SK-N-SH (cell line): Measurements from ENCODE around the gene BDKRB1. TPM values are rescaled to one million over a fixed set of nuclear protein-coding genes. Genes with fewer than 3 reads are reported as not detected.

Experiments
- CTCF ChIA-PET: fragments of 300-600, 350-600 bp; formaldehyde crosslinking; extraction: SDS; loops from one replicate; lab custom pipeline; 2021; lab: Yijun Ruan, JAX
- POLR2A ChIA-PET: fragments of 350-600 bp; sonication (Branson Sonifier 250); formaldehyde crosslinking; extraction: SDS; loops from one replicate; lab custom pipeline; 2020; ENCODE audit warnings: antibody characterized with exemption, inconsistent platforms; lab: Yijun Ruan, JAX
- DNase-seq: peaks from one replicate; pipeline ENCODE4 v3.0.0; 2012
- H2AFZ ChIP-seq: fragments of 200-600 bp; sonication (generic); 2 replicates; pipeline ENCODE4 v1.8.1; 2016; ENCODE audit warnings: antibody characterized with exemption, mild to moderate bottlenecking, low read depth
- H3F3A ChIP-seq: fragments of 200-600 bp; sonication (generic); replicated peaks from 2 replicates; pipeline ENCODE3; 2016; ENCODE audit warnings: antibody characterized with exemption, mild to moderate bottlenecking; ENCODE audit not compliant: insufficient read depth
- H3K27ac ChIP-seq, 2 experiments: fragments of 200-500 bp in 1 of 2; fragments of 200-600 bp in 1 of 2; sonication (Bioruptor generic) in 1 of 2; sonication (generic), shearing (Covaris generic) in 1 of 2; 2 replicates each; pipeline versions ENCODE4 v1.5.1 to v1.6.1; 2014 to 2016; ENCODE audit warnings: low read depth in 2 of 2, inconsistent platforms in 1 of 2, low read length in 1 of 2, mild to moderate bottlenecking in 1 of 2, mixed read lengths in 1 of 2
- H3K27me3 ChIP-seq: fragments of 200-600 bp; sonication (generic), shearing (Covaris generic); 2 replicates; pipeline ENCODE4 v1.6.1; 2016; ENCODE audit warnings: mixed run types; ENCODE audit not compliant: insufficient read depth
- H3K36me3 ChIP-seq, 2 experiments: fragments of 200-500 bp in 1 of 2; fragments of 200-600 bp in 1 of 2; sonication (Bioruptor generic) in 1 of 2; sonication (generic) in 1 of 2; replicated peaks in 1 of 2; 2 replicates each; pipeline versions ENCODE3 to v1.5.1; 2014 to 2016; ENCODE audit warnings: low read length in 1 of 2, mild to moderate bottlenecking in 1 of 2; ENCODE audit not compliant: insufficient read depth in 2 of 2, control insufficient read depth in 1 of 2
- H3K4me1 ChIP-seq, 2 experiments: fragments of 200-500 bp in 1 of 2; fragments of 200-600 bp in 1 of 2; sonication (Bioruptor generic) in 1 of 2; sonication (generic), shearing (Covaris generic) in 1 of 2; 2 replicates each; pipeline versions ENCODE4 v1.5.1 to v1.6.1; 2014 to 2016; ENCODE audit warnings: low read depth in 1 of 2, low read length in 1 of 2, mixed run types in 1 of 2; ENCODE audit not compliant: insufficient read depth in 2 of 2, control insufficient read depth in 1 of 2
- H3K4me2 ChIP-seq: fragments of 200-600 bp; sonication (generic), shearing (Covaris generic); 2 replicates; pipeline ENCODE4 v1.6.1; 2017; ENCODE audit warnings: mixed run types
- H3K4me3 ChIP-seq, 2 experiments: fragments of 200-500 bp in 1 of 2; fragments of 200-600 bp in 1 of 2; sonication (Bioruptor generic) in 1 of 2; sonication (generic), shearing (Covaris generic) in 1 of 2; 2 replicates each; pipeline versions ENCODE4 v1.5.1 to v1.8.1; 2014 to 2016; ENCODE audit warnings: low read depth in 2 of 2, inconsistent platforms in 1 of 2, low read length in 1 of 2, mild to moderate bottlenecking in 1 of 2, mixed read lengths in 1 of 2, moderate library complexity in 1 of 2
- H3K79me2 ChIP-seq: fragments of 200-600 bp; sonication (generic); 2 replicates; pipeline ENCODE4 v1.8.1; 2017; ENCODE audit warnings: mild to moderate bottlenecking; ENCODE audit not compliant: insufficient read depth
- H3K9ac ChIP-seq: fragments of 200-600 bp; sonication (generic); 2 replicates; pipeline ENCODE4 v1.6.1; 2017; ENCODE audit warnings: mixed run types
- H3K9me2 ChIP-seq: fragments of 200-600 bp; sonication (generic); 2 replicates; pipeline ENCODE4 v1.6.1; 2017; ENCODE audit warnings: mixed run types
- H3K9me3 ChIP-seq: fragments of 200-600 bp; sonication (generic); 2 replicates; pipeline ENCODE4 v1.6.1; 2017; ENCODE audit warnings: mixed run types, mild to moderate bottlenecking, moderate library complexity
- H4K20me1 ChIP-seq: fragments of 200-600 bp; sonication (generic); 2 replicates; pipeline ENCODE4 v1.6.1; 2017; ENCODE audit warnings: mild to moderate bottlenecking, mixed run types; ENCODE audit not compliant: insufficient read depth
- EZH2phosphoT487 ChIP-seq: fragments of 200-600 bp; sonication (generic); IDR thresholded peaks from 2 replicates; pipeline ENCODE4 v1.6.1; 2017; ENCODE audit warnings: low read depth, mixed run types, mild to moderate bottlenecking, antibody characterized with exemption, moderate library complexity, borderline replicate concordance
- FOSL2 ChIP-seq: IDR thresholded peaks from 2 replicates; pipeline ENCODE4 v1.4.0; 2012; ENCODE audit warnings: low read depth, mild to moderate bottlenecking, moderate library complexity, borderline replicate concordance
- GABPA ChIP-seq: IDR thresholded peaks from 2 replicates; pipeline ENCODE4 v1.4.0; 2012; ENCODE audit warnings: low read depth, mild to moderate bottlenecking
- NFIC ChIP-seq: IDR thresholded peaks from 2 replicates; pipeline ENCODE4 v1.4.0; 2012; ENCODE audit warnings: borderline replicate concordance
- NRF1 ChIP-seq: IDR thresholded peaks from 2 replicates; pipeline ENCODE4 v1.6.1; 2012; ENCODE audit warnings: low read depth, mild to moderate bottlenecking, low read length
- RAD21 ChIP-seq: IDR thresholded peaks from 2 replicates; pipeline ENCODE4 v1.6.1; 2012; ENCODE audit warnings: mild to moderate bottlenecking, low read length
- RCOR1 ChIP-seq: fragments of 150-350 bp; IDR thresholded peaks from 2 replicates; pipeline ENCODE4 v1.6.1; 2017; ENCODE audit warnings: antibody characterized with exemption, low read length
- SIN3A ChIP-seq: IDR thresholded peaks from 2 replicates; pipeline ENCODE4 v1.6.1; 2012; ENCODE audit warnings: low read depth, mild to moderate bottlenecking, low read length, moderate library complexity, borderline replicate concordance
- TCF12 ChIP-seq: IDR thresholded peaks from 2 replicates; pipeline ENCODE4 v1.4.0; 2012
- WGBS: methylation state at CpG from one replicate; pipeline ENCODE4 v1.1.6; 2017; ENCODE audit warnings: low lambda C conversion rate; 5-methylcytosine and 5-hydroxymethylcytosine counted together
- polyA plus RNA-seq, 3 experiments: library from polyadenylated mRNA; depleted of rRNA; stranded (reverse); fragments of >200 nt; gene quantifications; 2 replicates each; pipeline ENCODE4 v1.2.3, GENCODE V29; 2012
- TF ChIP-seq, protein P1 (sequence below): IDR thresholded peaks from 2 replicates; pipeline ENCODE4; 2012
- TF ChIP-seq, protein P2 (sequence below): IDR thresholded peaks from 2 replicates; pipeline ENCODE4 v1.4.0; 2012; ENCODE audit warnings: low read depth
- TF ChIP-seq, protein P3 (sequence below): fragments of 150-350 bp; IDR thresholded peaks from 2 replicates; pipeline ENCODE4 v1.6.1; 2017; ENCODE audit warnings: antibody characterized with exemption, low read length, low read depth, borderline replicate concordance
- TF ChIP-seq, protein P4 (sequence below): IDR thresholded peaks from 2 replicates; pipeline ENCODE4 v1.4.0; 2012; ENCODE audit warnings: low read depth, borderline replicate concordance
- TF ChIP-seq, protein P5 (sequence below): fragments of 200-600 bp; sonication (generic); IDR thresholded peaks from 2 replicates; pipeline ENCODE4 v1.6.1; 2017; ENCODE audit warnings: antibody characterized with exemption, mild to moderate bottlenecking, moderate library complexity

Gene BDKRB1
- polyA plus RNA-seq, 1 of the 3 experiments (the other 2 are of a cell fraction), result 14.4 TPM

DNA sequence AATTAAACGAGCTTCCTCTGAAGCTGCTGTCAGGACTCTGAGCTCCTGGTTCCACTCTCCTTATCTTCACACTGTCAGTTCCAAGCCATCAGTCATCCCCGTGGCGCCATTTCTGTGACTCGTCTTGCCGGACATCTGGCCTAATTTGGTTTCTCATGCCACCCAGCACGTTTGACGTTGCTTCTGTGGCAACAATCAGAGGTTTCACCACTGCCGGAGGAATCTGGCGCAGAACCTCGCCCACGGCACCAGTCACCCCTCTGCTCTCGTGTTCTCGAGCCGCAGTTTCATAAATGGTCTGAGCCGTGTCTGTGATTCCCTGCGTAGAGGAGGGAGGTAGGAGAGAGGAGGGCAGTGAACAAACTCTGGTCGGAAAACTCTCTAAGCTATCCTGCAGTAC lies 29.7 kb downstream of the BDKRB1 start (continued):
- TF ChIP-seq NRF1, result no peak
- peak; percentile 34; the same call in 1 of the 2 replicates for TF ChIP-seq NFIC
- TF ChIP-seq GABPA, result no peak

DNA sequence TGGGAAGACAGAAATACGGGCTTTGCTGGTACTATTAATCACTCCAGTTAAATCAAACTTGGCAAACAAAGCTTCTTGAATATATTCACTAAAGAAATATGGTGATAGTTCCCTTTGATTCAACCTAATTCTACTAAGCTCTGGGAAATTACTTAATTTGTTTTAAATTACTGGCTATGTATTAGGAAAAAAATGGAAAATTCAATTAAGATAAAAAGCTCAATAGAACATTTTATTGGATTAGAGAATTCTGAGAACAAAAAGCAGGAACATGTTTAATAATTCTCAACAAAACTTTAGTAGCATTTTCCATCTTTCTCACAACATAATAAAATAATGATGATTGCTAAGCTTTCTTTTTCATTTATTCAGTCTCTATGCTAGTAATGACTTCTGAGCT lies 30.2 kb downstream of the BDKRB1 start:
- ChIA-PET POLR2A (interaction anchor here (1.4 kb wide), 1 partner anchor 12 kb away, joined by 6 read pairs; no protein-coding TSS in a partner anchor), CTCF (interaction anchor here (1.3 to 18.9 kb wide), 9 partner anchors 9 to 291 kb away, joined by 3 to 920 read pairs (median 11); no protein-coding TSS in a partner anchor)
- Histone ChIP-seq H3K27ac (peak overlapping the region; percentile 64 to 98), H3K27me3 (no peaks in the 10 kb centered on the region), H3K9me2 (no peaks in the 10 kb centered on the region), H3K9me3 (no peaks in the 10 kb centered on the region), H3K4me1 (peaks cover 0 to 34% of the 10 kb centered on the region in 2 experiments; a peak in 2 of 4 replicates), H3K9ac (peak overlapping the region; percentile 32; the same call in 1 of the 2 replicates), H4K20me1 (no peaks in the 10 kb centered on the region), H3K36me3 (peaks cover 18 to 47% of the 10 kb centered on the region in 2 experiments), H3K4me2 (peak overlapping the region; percentile 69; the same call in 1 of the 2 replicates), H2AFZ (no peak overlapping the region), H3F3A (peaks cover 5% of the 10 kb centered on the region), H3K4me3 (no peak overlapping the region), H3K79me2 (no peaks in the 10 kb centered on the region)
- 36% methylated on average over 1 of the region's 1 CpG for WGBS
- TF ChIP-seq SIN3A (no peak), EZH2phosphoT487 (no peak), RCOR1 (no peak), TCF12 (no peak), FOSL2 (no peak), NRF1 (no peak), RAD21 (no peak), GABPA (no peak)
- TF ChIP-seq, protein P1, sequence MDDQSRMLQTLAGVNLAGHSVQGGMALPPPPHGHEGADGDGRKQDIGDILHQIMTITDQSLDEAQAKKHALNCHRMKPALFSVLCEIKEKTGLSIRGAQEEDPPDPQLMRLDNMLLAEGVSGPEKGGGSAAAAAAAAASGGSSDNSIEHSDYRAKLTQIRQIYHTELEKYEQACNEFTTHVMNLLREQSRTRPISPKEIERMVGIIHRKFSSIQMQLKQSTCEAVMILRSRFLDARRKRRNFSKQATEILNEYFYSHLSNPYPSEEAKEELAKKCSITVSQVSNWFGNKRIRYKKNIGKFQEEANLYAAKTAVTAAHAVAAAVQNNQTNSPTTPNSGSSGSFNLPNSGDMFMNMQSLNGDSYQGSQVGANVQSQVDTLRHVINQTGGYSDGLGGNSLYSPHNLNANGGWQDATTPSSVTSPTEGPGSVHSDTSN, result no peak
- TF ChIP-seq, protein P2, sequence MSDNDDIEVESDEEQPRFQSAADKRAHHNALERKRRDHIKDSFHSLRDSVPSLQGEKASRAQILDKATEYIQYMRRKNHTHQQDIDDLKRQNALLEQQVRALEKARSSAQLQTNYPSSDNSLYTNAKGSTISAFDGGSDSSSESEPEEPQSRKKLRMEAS, result no peak
- TF ChIP-seq, protein P3, sequence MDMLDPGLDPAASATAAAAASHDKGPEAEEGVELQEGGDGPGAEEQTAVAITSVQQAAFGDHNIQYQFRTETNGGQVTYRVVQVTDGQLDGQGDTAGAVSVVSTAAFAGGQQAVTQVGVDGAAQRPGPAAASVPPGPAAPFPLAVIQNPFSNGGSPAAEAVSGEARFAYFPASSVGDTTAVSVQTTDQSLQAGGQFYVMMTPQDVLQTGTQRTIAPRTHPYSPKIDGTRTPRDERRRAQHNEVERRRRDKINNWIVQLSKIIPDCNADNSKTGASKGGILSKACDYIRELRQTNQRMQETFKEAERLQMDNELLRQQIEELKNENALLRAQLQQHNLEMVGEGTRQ, result no peak
- TF ChIP-seq, protein P4, sequence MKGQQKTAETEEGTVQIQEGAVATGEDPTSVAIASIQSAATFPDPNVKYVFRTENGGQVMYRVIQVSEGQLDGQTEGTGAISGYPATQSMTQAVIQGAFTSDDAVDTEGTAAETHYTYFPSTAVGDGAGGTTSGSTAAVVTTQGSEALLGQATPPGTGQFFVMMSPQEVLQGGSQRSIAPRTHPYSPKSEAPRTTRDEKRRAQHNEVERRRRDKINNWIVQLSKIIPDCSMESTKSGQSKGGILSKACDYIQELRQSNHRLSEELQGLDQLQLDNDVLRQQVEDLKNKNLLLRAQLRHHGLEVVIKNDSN, result no peak
- TF ChIP-seq, protein P5, sequence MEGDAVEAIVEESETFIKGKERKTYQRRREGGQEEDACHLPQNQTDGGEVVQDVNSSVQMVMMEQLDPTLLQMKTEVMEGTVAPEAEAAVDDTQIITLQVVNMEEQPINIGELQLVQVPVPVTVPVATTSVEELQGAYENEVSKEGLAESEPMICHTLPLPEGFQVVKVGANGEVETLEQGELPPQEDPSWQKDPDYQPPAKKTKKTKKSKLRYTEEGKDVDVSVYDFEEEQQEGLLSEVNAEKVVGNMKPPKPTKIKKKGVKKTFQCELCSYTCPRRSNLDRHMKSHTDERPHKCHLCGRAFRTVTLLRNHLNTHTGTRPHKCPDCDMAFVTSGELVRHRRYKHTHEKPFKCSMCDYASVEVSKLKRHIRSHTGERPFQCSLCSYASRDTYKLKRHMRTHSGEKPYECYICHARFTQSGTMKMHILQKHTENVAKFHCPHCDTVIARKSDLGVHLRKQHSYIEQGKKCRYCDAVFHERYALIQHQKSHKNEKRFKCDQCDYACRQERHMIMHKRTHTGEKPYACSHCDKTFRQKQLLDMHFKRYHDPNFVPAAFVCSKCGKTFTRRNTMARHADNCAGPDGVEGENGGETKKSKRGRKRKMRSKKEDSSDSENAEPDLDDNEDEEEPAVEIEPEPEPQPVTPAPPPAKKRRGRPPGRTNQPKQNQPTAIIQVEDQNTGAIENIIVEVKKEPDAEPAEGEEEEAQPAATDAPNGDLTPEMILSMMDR, result no peak
- DNase-seq, result no peak
